Fibroblast of pulmonary artery (primary cell): Measurements from ENCODE around the gene VDR.

Experiments used
- DNase-seq: peaks from one replicate; pipeline ENCODE4 v3.0.0-alpha.2; 2010; ENCODE audit warnings: low read depth
- H3K4me3 ChIP-seq: replicated peaks from 2 replicates; pipeline ENCODE4 v1.5.1; 2011; ENCODE audit warnings: low read depth, mild to moderate bottlenecking, control low read depth, low read length, moderate library complexity
- TF ChIP-seq, protein P1 (sequence below): IDR thresholded peaks from 2 replicates; pipeline ENCODE4 v1.5.1; 2011; ENCODE audit warnings: mild to moderate bottlenecking, control low read depth, low read length, inconsistent platforms; ENCODE audit errors: missing control alignments

Gene VDR

DNA sequence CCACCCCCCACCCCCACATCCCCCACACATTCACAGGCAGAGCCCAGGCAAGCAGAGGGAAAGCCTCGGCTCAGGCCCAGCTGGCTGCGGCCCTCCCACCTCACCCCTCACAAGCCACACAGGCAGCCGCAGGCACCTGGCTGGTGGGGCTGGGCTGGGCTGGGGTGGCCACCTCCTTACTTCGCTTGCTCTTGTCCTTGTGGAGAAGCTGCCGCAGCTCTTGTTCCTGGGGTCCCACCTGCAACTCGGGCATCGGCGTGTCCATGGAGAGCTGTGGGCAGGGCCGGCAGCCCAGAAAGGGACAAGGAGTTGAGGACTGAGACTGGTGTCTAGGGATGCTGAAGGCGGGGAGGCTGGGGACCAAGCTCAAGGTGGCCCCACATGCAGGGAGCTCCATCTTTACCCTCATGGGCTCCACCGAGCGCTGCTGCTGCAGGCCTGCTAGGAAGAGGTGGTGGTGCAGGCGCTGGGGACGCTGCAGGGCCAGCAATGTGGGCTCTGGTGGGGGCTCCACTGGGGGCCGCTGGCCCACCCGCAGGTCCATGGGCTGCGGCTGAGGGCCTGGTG lies 106.3 kb downstream of the VDR start:
- H3K4me3 ChIP-seq: no peak overlapping the region
- no peak for DNase-seq
- TF ChIP-seq, protein P1, sequence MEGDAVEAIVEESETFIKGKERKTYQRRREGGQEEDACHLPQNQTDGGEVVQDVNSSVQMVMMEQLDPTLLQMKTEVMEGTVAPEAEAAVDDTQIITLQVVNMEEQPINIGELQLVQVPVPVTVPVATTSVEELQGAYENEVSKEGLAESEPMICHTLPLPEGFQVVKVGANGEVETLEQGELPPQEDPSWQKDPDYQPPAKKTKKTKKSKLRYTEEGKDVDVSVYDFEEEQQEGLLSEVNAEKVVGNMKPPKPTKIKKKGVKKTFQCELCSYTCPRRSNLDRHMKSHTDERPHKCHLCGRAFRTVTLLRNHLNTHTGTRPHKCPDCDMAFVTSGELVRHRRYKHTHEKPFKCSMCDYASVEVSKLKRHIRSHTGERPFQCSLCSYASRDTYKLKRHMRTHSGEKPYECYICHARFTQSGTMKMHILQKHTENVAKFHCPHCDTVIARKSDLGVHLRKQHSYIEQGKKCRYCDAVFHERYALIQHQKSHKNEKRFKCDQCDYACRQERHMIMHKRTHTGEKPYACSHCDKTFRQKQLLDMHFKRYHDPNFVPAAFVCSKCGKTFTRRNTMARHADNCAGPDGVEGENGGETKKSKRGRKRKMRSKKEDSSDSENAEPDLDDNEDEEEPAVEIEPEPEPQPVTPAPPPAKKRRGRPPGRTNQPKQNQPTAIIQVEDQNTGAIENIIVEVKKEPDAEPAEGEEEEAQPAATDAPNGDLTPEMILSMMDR: no peak

GRCh38 chr12:47797441-47797840 lies 107.4 kb downstream of the VDR start:
- TF ChIP-seq, protein P1: peak; percentile 10
- no peak overlapping the region for H3K4me3 ChIP-seq
- DNase-seq: no peak

DNA sequence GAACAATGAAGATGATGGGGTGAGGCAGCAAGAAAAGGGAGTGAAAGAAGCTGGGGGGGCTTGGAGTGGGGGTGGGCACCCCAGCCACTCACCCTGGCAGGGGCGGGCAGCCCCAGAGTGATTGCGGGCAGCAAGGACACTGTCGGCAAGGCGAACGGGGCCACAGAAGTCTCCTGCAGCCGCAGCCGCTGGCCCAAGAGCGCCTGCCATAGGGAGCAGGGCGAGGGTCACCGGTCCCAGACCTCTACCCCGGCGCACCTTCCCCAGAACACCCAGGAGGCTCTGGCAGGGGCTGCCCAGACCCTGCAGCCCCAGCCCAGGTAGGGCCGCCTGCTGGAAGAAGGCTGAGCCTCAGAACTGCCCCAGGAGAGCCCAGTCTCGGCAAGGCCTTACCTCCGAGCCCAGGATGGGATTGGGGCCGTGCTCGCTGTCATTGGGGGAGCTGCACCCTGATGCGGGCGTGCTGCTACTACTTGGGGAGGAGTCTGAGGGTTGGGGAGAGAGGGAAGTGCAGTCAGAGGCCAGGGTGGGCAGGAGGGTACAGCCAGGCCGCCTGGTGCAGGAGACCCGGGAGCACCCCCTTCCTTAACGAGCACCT lies 108.9 kb downstream of the VDR start:
- no peak for DNase-seq
- TF ChIP-seq, protein P1: no peak
- H3K4me3 ChIP-seq: no peak overlapping the region

GRCh38 chr12:47795121-47795813 lies 109.5 kb downstream of the VDR start:
- TF ChIP-seq, protein P1: no peak
- no peak for DNase-seq
- no peak overlapping the region for H3K4me3 ChIP-seq

- no peak overlapping the region for H3K4me3 ChIP-seq
- DNase-seq: no peak
- TF ChIP-seq, protein P1: no peak
These were observed 110.1 kb downstream of the VDR start for GRCh38 chr12:47794679-47795078.

DNA sequence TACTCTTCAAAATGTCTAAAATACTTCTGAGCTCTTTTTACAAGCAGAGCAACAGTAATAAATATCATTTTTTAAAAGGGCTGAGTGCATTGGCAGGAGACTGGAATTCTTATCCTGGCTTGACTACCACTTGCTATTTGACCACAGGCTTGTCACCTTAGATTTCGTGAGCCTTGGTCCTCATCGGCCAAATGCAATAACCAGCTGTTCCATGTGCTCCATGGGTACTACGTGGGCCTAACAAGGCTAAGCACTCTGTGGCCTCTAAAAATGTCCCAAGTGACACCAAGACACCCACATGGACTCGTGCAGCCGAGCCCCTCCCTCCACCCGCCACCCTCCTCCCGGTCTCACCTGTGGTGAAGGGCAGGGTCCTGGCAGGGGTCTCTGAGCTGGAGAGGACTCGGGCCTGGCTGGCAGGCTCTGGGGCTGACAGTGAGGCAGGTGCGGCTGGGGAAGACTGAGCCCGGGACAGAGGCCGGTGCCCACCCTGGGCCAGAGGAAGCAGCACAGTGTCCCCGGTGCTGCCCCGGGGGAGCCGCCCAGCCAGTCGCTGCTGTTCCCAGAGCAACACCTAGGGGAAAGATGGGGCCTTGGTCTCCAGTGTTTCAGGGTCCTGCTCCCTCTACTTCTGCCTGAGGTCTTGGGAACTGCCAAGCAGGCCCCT lies 111.6 kb downstream of the VDR start:
- DNase-seq: no peak
- H3K4me3 ChIP-seq: no peak overlapping the region
- TF ChIP-seq, protein P1: no peak
